HCT116 (cell line): Measurements from ENCODE around the gene BSN. TPM values are rescaled to one million over a fixed set of nuclear protein-coding genes. Genes with fewer than 3 reads are reported as not detected.

Source experiments
- ATAC-seq: fragments of 200-7000 bp; cut with Tn5 transposase; 2 replicates; pipeline ENCODE4 v1.9.1; 2020; ENCODE audit warnings: mild to moderate bottlenecking, moderate library complexity
- BruUV-seq: library from RNA; stranded (reverse); fragments of 400-500 nt; replicated peaks from 2 replicates; lab custom pipeline; 2021; lab: Mats Ljungman, UMichigan
- CTCF ChIA-PET: fragments of 300-600 bp; sonication (Branson Sonifier 250); formaldehyde crosslinking; loops from one replicate; lab custom pipeline; 2021; ENCODE audit warnings: antibody characterized with exemption; lab: Charles Lee
- POLR2A ChIA-PET: fragments of 300-600, 350-600 bp; sonication (Branson Sonifier 250); formaldehyde crosslinking; loops from one replicate; lab custom pipeline; 2021; ENCODE audit warnings: antibody characterized with exemption; lab: Charles Lee
- RAD21 ChIA-PET, 2 experiments: fragments of 300-600 bp; sonication (Branson Sonifier 250); formaldehyde crosslinking; loops; one replicate each; lab custom pipeline; 2023; ENCODE audit warnings: low total read pairs in 2 of 2; ENCODE audit not compliant: uncharacterized antibody in 2 of 2, unreplicated experiment in 2 of 2, low non-redundant PET in 1 of 2; lab: Charles Lee
- DNase-seq: peaks from one replicate; pipeline ENCODE4 v3.0.0-alpha.2; 2010; ENCODE audit warnings: low read depth, low spot score
- H2AFZ ChIP-seq: fragments of 200-600 bp; shearing (Covaris generic), sonication (generic); 2 replicates; pipeline ENCODE4 v1.6.1; 2017; ENCODE audit warnings: low read depth, mixed run types, mixed read lengths, antibody characterized with exemption, low read length; ENCODE audit not compliant: poor library complexity, severe bottlenecking
- H3K27ac ChIP-seq: 2 replicates; pipeline ENCODE4 v1.5.1; 2012; ENCODE audit warnings: low read depth, low read length
- H3K27me3 ChIP-seq: fragments of 200-600 bp; sonication (generic); 2 replicates; pipeline ENCODE4 v1.6.1; 2016; ENCODE audit warnings: mixed run types, low read length, mixed read lengths; ENCODE audit not compliant: insufficient read depth
- H3K36me3 ChIP-seq, 2 experiments: fragments of 200-500 bp in 1 of 2; fragments of 200-600 bp in 1 of 2; sonication (Bioruptor generic) in 1 of 2; sonication (generic) in 1 of 2; 2 replicates each; pipeline versions ENCODE4 v1.5.1 to v1.6.1; 2014 to 2016; ENCODE audit warnings: low read length in 2 of 2, inconsistent platforms in 1 of 2, mixed read lengths in 1 of 2, mixed run types in 1 of 2; ENCODE audit not compliant: insufficient read depth in 2 of 2, control insufficient read depth in 1 of 2
- H3K4me1 ChIP-seq, 2 experiments: fragments of 200-600 bp in 1 of 2; sonication (generic) in 1 of 2; 2 replicates each; pipeline versions ENCODE4 v1.5.1 to v1.6.1; 2012 to 2017; ENCODE audit warnings: low read length in 2 of 2, inconsistent platforms in 1 of 2, mild to moderate bottlenecking in 1 of 2, mixed read lengths in 1 of 2, mixed run types in 1 of 2, moderate library complexity in 1 of 2; ENCODE audit not compliant: insufficient read depth in 2 of 2, control insufficient read depth in 1 of 2
- H3K4me2 ChIP-seq: fragments of 200-600 bp; sonication (generic); 2 replicates; pipeline ENCODE4 v1.6.1; 2017; ENCODE audit warnings: mixed run types, low read length, mixed read lengths
- H3K4me3 ChIP-seq, 2 experiments: fragments of 200-600 bp in 1 of 2; sonication (generic) in 1 of 2; replicated peaks in 1 of 2; 2 replicates each; pipeline ENCODE4 v1.5.1; 2011 to 2016; ENCODE audit warnings: low read length in 2 of 2, control low read depth in 1 of 2, low read depth in 1 of 2, mild to moderate bottlenecking in 1 of 2, mixed read lengths in 1 of 2, mixed run types in 1 of 2
- H3K79me2 ChIP-seq: fragments of 200-600 bp; sonication (generic); 2 replicates; pipeline ENCODE4 v1.6.1; 2017; ENCODE audit warnings: mild to moderate bottlenecking, mixed run types, low read length, moderate library complexity, mixed read lengths; ENCODE audit not compliant: insufficient read depth
- H3K9ac ChIP-seq: fragments of 200-600 bp; sonication (generic); 2 replicates; pipeline ENCODE4 v1.6.1; 2016; ENCODE audit warnings: low read length, mixed read lengths
- H3K9me2 ChIP-seq: fragments of 200-600 bp; sonication (generic), shearing (Covaris generic); 2 replicates; pipeline ENCODE4 v1.6.1; 2017; ENCODE audit warnings: mixed run types, mild to moderate bottlenecking, moderate library complexity; ENCODE audit not compliant: insufficient read depth
- H3K9me3 ChIP-seq, 2 experiments: fragments of 200-500 bp in 1 of 2; fragments of 200-600 bp in 1 of 2; sonication (Bioruptor generic) in 1 of 2; sonication (generic) in 1 of 2; 2 replicates each; pipeline ENCODE4 v1.6.1; 2014 to 2017; ENCODE audit warnings: low read length in 2 of 2, mixed read lengths in 2 of 2, inconsistent platforms in 1 of 2, low read depth in 1 of 2, mild to moderate bottlenecking in 1 of 2, mixed run types in 1 of 2, moderate library complexity in 1 of 2; ENCODE audit not compliant: control insufficient read depth in 1 of 2, insufficient read depth in 1 of 2
- H4K20me1 ChIP-seq: fragments of 200-600 bp; sonication (generic), shearing (Covaris generic); 2 replicates; pipeline ENCODE4 v1.6.1; 2017; ENCODE audit warnings: mixed run types, mild to moderate bottlenecking, moderate library complexity; ENCODE audit not compliant: insufficient read depth
- CEBPB ChIP-seq: IDR thresholded peaks from 2 replicates; pipeline ENCODE4 v1.6.1; 2012; ENCODE audit warnings: low read depth
- EGR1 ChIP-seq: IDR thresholded peaks from 2 replicates; pipeline ENCODE4 v1.6.1; 2012; ENCODE audit warnings: low read depth
- ELF1 ChIP-seq: IDR thresholded peaks from 2 replicates; pipeline ENCODE4 v1.6.1; 2012; ENCODE audit warnings: low read depth, borderline replicate concordance
- EZH2 ChIP-seq: fragments of 200-600 bp; sonication (generic); IDR thresholded peaks from 2 replicates; pipeline ENCODE4 v1.6.1; 2017; ENCODE audit warnings: antibody characterized with exemption, mixed run types
- FOSL1 ChIP-seq: IDR thresholded peaks from 2 replicates; pipeline ENCODE4 v1.6.1; 2012; ENCODE audit warnings: low read depth
- POLR2AphosphoS5 ChIP-seq: IDR thresholded peaks from 2 replicates; pipeline ENCODE4 v1.6.1; 2011; ENCODE audit warnings: mild to moderate bottlenecking, low read depth, low read length, moderate library complexity
- RAD21 ChIP-seq: IDR thresholded peaks from 2 replicates; pipeline ENCODE4 v1.6.1; 2012; ENCODE audit warnings: low read depth, mild to moderate bottlenecking
- YY1 ChIP-seq: IDR thresholded peaks from 2 replicates; pipeline ENCODE4 v1.6.1; 2011; ENCODE audit warnings: low read length, low read depth, moderate library complexity, mild to moderate bottlenecking; ENCODE audit not compliant: insufficient replicate concordance; ENCODE audit errors: extremely low read depth
- ZFX ChIP-seq: fragments of 450-650 bp; IDR thresholded peaks from 2 replicates; pipeline ENCODE4 v1.6.1; 2017
- intact Hi-C: fragments of 100-400 bp; cut with micrococcal nuclease; formaldehyde crosslinking; loops from 2 replicates; pipeline ENCODE4 v1.10.0; 2022
- total RNA-seq: library from RNA; stranded (reverse); gene quantifications from one replicate; pipeline ENCODE4 v1.2.1, GENCODE V29; 2021; ENCODE audit not compliant: unreplicated experiment
- TF ChIP-seq, protein P1 (sequence below), 3 experiments: fragments of 200-600 bp in 1 of 3; sonication (generic) in 1 of 3; IDR thresholded peaks in 2 of 3; conservative IDR thresholded peaks in 1 of 3; 2 replicates each; pipeline ENCODE4 v1.5.1; 2012 to 2017; ENCODE audit warnings: low read depth in 2 of 3, low read length in 2 of 3, antibody characterized with exemption in 1 of 3, borderline replicate concordance in 1 of 3, control low read depth in 1 of 3, mild to moderate bottlenecking in 1 of 3, mixed read lengths in 1 of 3, mixed run types in 1 of 3, moderate library complexity in 1 of 3; ENCODE audit not compliant: insufficient read depth in 1 of 3
- TF ChIP-seq, protein P2 (sequence below): IDR thresholded peaks from 2 replicates; pipeline ENCODE4 v1.6.1; 2012
- TF ChIP-seq, protein P3 (sequence below): IDR thresholded peaks from 2 replicates; pipeline ENCODE4 v1.6.1; 2012; ENCODE audit warnings: low read depth

BSN gene
- total RNA-seq, 1 experiment from 2014 or later: 1.5 TPM

DNA sequence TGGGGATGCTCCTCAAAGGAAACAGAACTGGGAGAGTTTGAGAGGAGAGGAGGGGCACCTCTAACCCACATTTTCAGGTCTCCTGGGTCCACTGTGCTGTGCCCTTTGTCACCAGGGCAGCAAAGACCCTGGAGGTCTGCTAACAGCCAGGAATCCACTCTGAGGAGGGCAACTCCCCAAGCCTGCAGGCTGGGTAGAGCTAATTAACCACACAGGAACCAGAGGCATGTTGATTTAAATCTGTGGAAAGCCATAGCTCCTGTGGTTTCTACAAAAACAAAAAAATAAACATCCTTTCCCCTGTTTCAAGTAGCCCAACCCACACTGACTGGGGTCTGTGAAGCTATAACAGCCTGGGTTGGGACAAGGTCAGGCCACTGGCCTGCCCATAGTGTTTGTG is 2.2 kb upstream of the BSN start:
- Histone ChIP-seq H3K4me1 (peaks cover 6 to 16% of the 10 kb centered on the region in 2 experiments; a peak in 3 of 4 replicates), H3K36me3 (no peaks in the 10 kb centered on the region), H3K9ac (no peak overlapping the region), H3K4me3 (no peak overlapping the region), H3K4me2 (no peak overlapping the region), H3K9me2 (no peaks in the 10 kb centered on the region), H2AFZ (no peak overlapping the region), H3K27ac (no peak overlapping the region), H3K79me2 (no peaks in the 10 kb centered on the region), H4K20me1 (no peaks in the 10 kb centered on the region), H3K27me3 (peaks cover 17% of the 10 kb centered on the region; the same call in 1 of the 2 replicates), H3K9me3 (no peaks in the 10 kb centered on the region)
- ChIA-PET POLR2A (no interaction called here), CTCF (no interaction called here), RAD21 (no interaction called here)
- DNase-seq (no peak), ATAC-seq (no peak)
- intact Hi-C loops: no loop called here
- TF ChIP-seq ZFX (no peak), YY1 (no peak), EZH2 (no peak), ELF1 (no peak)
- TF ChIP-seq, protein P1, sequence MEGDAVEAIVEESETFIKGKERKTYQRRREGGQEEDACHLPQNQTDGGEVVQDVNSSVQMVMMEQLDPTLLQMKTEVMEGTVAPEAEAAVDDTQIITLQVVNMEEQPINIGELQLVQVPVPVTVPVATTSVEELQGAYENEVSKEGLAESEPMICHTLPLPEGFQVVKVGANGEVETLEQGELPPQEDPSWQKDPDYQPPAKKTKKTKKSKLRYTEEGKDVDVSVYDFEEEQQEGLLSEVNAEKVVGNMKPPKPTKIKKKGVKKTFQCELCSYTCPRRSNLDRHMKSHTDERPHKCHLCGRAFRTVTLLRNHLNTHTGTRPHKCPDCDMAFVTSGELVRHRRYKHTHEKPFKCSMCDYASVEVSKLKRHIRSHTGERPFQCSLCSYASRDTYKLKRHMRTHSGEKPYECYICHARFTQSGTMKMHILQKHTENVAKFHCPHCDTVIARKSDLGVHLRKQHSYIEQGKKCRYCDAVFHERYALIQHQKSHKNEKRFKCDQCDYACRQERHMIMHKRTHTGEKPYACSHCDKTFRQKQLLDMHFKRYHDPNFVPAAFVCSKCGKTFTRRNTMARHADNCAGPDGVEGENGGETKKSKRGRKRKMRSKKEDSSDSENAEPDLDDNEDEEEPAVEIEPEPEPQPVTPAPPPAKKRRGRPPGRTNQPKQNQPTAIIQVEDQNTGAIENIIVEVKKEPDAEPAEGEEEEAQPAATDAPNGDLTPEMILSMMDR (IDR thresholded peaks at IDR 0.05 in 2 of 3, conservative IDR thresholded peaks at IDR 0.05 in 1 of 3; ENCODE audit: borderline replicate concordance in 1 of 3, insufficient read depth in 1 of 3, low read depth in 2 of 3, low read length in 2 of 3): no peak
- TF ChIP-seq, protein P2, sequence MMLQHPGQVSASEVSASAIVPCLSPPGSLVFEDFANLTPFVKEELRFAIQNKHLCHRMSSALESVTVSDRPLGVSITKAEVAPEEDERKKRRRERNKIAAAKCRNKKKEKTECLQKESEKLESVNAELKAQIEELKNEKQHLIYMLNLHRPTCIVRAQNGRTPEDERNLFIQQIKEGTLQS: no peak
- no TSS peak for BruUV-seq

DNA sequence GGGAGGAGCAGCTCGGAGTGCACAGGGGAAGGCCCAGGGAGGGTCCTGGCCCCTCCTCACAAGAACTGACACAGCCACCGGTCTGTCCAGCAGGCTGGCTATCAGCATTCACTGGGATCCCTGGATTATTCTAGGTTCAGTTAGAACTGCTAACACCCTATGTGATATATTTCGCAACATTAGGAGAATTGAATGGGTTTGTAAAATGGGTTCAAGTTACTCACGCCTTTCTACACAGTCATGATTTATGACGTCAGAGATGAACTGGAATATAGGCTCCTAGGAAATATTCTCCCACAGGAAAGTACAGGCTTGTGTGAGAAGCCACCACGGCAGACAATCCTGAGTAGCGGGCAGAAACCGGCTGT is 969 bp upstream of the BSN start:
- DNase-seq (no peak), ATAC-seq (no peak)
- Histone ChIP-seq H3K36me3 (no peaks in the 10 kb centered on the region), H3K4me2 (peak overlapping the region; percentile 99), H3K9me3 (no peaks in the 10 kb centered on the region), H3K27ac (no peak overlapping the region), H3K27me3 (peaks cover 17% of the 10 kb centered on the region; the same call in 1 of the 2 replicates), H3K4me1 (peaks cover 6 to 16% of the 10 kb centered on the region in 2 experiments; a peak in 3 of 4 replicates), H3K79me2 (no peaks in the 10 kb centered on the region), H3K9me2 (no peaks in the 10 kb centered on the region), H4K20me1 (no peaks in the 10 kb centered on the region), H3K9ac (no peak overlapping the region), H2AFZ (no peak overlapping the region), H3K4me3 (peak overlapping the region in 1 of 2 experiments; percentile 72; a peak in 1 of 4 replicates)
- POLR2A ChIA-PET: no interaction called here
- intact Hi-C loops: no loop called here
- CTCF ChIA-PET: interaction anchor here (1.5 kb wide), 1 partner anchor 13 kb away, joined by 10 read pairs; no protein-coding TSS in a partner anchor
- BruUV-seq: no TSS peak
- RAD21 ChIA-PET: no interaction called here
- TF ChIP-seq RAD21 (no peak), EGR1 (no peak), CEBPB (no peak; the same call in 1 of the 2 replicates), POLR2AphosphoS5 (no peak), FOSL1 (no peak)
- TF ChIP-seq, protein P3, sequence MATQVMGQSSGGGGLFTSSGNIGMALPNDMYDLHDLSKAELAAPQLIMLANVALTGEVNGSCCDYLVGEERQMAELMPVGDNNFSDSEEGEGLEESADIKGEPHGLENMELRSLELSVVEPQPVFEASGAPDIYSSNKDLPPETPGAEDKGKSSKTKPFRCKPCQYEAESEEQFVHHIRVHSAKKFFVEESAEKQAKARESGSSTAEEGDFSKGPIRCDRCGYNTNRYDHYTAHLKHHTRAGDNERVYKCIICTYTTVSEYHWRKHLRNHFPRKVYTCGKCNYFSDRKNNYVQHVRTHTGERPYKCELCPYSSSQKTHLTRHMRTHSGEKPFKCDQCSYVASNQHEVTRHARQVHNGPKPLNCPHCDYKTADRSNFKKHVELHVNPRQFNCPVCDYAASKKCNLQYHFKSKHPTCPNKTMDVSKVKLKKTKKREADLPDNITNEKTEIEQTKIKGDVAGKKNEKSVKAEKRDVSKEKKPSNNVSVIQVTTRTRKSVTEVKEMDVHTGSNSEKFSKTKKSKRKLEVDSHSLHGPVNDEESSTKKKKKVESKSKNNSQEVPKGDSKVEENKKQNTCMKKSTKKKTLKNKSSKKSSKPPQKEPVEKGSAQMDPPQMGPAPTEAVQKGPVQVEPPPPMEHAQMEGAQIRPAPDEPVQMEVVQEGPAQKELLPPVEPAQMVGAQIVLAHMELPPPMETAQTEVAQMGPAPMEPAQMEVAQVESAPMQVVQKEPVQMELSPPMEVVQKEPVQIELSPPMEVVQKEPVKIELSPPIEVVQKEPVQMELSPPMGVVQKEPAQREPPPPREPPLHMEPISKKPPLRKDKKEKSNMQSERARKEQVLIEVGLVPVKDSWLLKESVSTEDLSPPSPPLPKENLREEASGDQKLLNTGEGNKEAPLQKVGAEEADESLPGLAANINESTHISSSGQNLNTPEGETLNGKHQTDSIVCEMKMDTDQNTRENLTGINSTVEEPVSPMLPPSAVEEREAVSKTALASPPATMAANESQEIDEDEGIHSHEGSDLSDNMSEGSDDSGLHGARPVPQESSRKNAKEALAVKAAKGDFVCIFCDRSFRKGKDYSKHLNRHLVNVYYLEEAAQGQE: no peak
- TF ChIP-seq, protein P1 (IDR thresholded peaks at IDR 0.05 in 2 of 3, conservative IDR thresholded peaks at IDR 0.05 in 1 of 3; ENCODE audit: borderline replicate concordance in 1 of 3, insufficient read depth in 1 of 3, low read depth in 2 of 3, low read length in 2 of 3): no peak
